Measurements from ENCODE around the gene PIMREG.
"Not testable (repeated sequence)": the region's sequence is repeated elsewhere in the genome, so short reads cannot be mapped to it uniquely, and the experiment has no call there.

PIMREG gene

GRCh38 chr17:6477831-6478383 lies 33.7 kb downstream of the PIMREG start:
- no peak for DNase-seq (ENCODE audit: low read depth, low spot score)

GRCh38 chr17:6478486-6478885 lies 34.2 kb downstream of the PIMREG start:
- DNase-seq (ENCODE audit: low read depth, low spot score) = no peak

GRCh38 chr17:6479622-6480302 lies 35.5 kb downstream of the PIMREG start:
- DNase-seq (ENCODE audit: low read depth, low spot score) = no peak

DNA sequence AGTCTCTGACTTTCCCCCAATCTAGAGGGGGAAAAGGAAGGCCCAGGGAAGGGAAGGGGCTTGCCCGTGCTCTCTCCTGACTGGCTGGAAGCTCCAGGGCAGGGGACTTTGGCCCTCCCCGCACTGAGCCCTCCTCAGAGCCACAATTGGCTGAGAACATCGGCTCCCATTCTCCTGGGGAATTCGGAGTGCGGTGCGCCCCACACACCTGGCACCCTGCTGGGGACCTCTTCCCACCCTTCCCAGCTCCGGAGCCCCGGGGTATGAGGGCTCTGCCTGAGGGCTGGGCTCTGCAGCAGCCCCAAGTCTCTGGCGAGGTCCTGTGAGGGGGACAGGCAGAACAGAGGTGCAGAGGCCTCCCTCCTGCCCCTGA lies 36.0 kb downstream of the PIMREG start:
- no peak for DNase-seq (ENCODE audit: low read depth, low spot score)

- no peak for DNase-seq (ENCODE audit: low read depth, low spot score)
Observed at GRCh38 chr17:6482105-6482455, 37.8 kb downstream of the PIMREG start.

GRCh38 chr17:6482796-6483195 lies 38.5 kb downstream of the PIMREG start:
- DNase-seq (ENCODE audit: low read depth, low spot score) = not testable (repeated sequence)

- DNase-seq (ENCODE audit: low read depth, low spot score) = no peak
Observed at GRCh38 chr17:6483507-6483906, 39.3 kb downstream of the PIMREG start.

- DNase-seq (ENCODE audit: low read depth, low spot score) = no peak
Observed at GRCh38 chr17:6485646-6486412, 41.6 kb downstream of the PIMREG start.

DNA sequence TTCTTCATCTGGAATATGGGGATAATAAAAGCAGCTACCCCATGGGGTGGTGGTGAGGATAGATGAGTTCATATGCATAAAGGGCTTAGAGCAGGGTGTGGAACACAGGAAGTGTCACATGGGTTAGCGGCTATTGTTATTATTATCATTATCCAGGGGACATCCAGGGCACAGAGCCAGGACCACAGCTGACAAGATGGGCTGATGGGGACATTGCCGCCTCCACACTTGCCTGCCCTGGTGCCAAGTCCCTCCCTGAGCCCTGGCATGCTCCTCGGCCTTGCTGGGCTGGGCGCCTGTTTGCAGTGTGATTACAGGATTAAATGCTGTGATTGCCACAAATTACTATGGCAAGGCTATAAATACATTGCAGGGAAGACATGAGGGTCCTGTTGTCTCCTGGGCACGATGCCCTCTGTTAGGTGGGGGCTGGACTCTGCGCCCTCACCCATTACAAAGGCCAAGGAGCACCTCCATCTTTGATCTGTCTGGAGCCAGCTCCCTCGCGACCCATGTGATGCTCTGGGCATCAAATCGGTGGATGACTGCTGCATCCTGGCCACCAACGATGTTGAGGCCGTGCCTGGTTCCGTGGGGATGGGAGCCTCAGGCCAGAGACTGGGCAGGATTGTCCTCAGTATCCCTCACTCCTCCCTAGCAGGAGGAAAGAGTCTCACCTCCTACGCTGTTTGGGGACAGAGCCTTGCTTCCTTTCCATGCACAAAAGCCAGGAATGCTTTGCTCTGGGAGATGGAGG lies 43.2 kb downstream of the PIMREG start:
- DNase-seq (ENCODE audit: low read depth, low spot score) = no peak

DNA sequence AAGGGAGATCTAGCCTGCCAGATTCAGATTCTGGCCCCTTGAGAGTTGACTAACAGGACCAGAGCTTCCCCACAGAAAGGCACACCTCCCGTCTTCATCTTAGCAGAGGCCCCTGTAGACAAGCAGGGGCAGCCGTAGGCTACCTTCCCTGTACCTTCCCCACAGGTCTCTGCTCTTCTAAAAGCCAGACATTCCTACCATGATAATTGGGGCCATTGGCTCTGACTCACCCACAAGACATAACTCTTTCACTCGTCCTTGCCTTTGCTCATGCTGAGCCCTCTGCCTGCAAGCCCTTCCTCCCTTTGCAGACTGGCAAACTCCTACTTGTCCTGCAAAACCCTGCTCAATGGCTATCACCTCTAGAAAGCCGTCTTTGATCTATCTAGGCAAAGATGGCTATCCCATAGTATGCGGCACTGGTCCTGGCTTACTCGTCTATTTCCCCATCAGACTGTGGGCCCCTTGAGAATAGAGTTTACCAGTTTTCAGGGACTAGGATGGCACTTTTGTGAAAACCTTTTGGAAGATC lies 43.8 kb downstream of the PIMREG start:
- DNase-seq (ENCODE audit: low read depth, low spot score) = no peak

GRCh38 chr17:6489016-6489550 lies 44.8 kb downstream of the PIMREG start:
- DNase-seq (ENCODE audit: low read depth, low spot score) = no peak

- no peak for DNase-seq (ENCODE audit: low read depth, low spot score)
Observed at GRCh38 chr17:6491071-6491700, 46.9 kb downstream of the PIMREG start.

DNA sequence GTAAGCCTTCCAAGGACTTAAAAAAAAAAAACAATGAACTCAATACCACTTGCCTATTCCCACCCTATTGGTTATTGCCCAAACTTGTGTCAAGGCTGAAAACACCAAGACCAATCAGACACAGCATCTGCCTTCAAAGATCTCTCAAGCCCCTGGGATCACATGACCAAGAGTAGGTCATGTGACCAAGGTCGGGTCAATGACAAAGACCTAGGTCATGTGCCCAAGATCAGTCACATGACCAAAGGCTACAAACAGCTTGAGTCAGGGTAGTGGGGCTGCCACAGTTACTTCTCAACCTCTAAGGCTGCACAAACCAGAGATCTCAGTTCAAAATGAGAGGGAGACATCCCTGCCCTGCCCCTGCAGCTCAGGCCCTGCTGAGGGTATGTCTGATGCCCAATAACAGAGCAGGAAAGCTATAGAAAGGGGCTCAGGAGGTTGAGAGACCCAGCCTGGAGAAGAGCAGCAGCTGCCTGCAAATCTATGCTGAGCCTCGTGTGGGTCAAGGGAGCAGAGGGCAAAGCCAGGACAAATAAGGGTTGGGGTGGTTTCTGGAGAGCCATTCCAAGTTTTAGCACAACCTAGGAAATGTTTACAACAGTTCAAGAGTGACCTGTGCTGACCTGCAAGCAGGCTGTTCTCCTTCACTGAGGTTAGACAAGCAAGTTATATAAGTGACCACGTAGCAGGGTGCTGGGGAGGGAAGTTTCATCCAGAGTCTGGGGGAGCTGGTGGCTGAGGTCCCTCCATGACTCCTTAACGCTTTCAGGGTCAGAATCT lies 48.8 kb downstream of the PIMREG start:
- no peak for DNase-seq (ENCODE audit: low read depth, low spot score)

- no peak for DNase-seq (ENCODE audit: low read depth, low spot score)
Observed at GRCh38 chr17:6494239-6494941, 50.1 kb downstream of the PIMREG start.

DNA sequence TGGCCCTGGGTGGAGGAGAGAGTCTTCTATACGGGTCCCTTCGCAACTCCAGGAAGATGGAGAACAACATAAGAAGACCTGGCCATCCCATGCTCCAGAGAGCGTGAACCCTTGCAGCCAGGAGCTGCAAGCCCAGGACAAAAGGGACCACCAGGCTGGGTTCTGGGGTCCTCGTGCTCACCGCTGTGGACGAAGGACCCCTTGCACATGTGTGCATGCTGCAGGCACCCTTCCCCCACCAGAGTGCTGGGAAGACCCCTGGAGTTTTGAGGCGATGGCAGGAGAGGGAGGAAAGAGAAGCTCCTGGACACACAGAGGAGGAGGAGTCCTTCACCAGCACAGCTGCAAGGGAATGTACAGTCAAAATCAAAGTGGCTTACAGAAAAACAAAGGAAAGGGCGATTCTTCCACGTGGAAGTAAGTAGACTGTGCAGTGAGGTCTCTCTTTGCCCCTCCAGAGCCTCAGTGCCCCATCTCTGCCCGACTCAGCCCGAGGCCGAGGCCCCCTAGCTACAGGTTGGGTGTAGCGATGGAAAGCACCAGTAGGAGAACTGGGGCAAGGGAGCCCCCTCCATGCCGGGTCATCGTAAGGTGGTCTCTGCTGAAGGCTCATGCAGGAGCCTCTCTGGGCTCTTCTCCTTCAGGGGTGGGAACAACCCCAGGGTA lies 51.3 kb downstream of the PIMREG start:
- DNase-seq (ENCODE audit: low read depth, low spot score) = no peak

GRCh38 chr17:6496116-6496481 lies 51.8 kb downstream of the PIMREG start:
- DNase-seq (ENCODE audit: low read depth, low spot score) = no peak

GRCh38 chr17:6496640-6497441 lies 52.6 kb downstream of the PIMREG start:
- DNase-seq (ENCODE audit: low read depth, low spot score) = no peak

DNA sequence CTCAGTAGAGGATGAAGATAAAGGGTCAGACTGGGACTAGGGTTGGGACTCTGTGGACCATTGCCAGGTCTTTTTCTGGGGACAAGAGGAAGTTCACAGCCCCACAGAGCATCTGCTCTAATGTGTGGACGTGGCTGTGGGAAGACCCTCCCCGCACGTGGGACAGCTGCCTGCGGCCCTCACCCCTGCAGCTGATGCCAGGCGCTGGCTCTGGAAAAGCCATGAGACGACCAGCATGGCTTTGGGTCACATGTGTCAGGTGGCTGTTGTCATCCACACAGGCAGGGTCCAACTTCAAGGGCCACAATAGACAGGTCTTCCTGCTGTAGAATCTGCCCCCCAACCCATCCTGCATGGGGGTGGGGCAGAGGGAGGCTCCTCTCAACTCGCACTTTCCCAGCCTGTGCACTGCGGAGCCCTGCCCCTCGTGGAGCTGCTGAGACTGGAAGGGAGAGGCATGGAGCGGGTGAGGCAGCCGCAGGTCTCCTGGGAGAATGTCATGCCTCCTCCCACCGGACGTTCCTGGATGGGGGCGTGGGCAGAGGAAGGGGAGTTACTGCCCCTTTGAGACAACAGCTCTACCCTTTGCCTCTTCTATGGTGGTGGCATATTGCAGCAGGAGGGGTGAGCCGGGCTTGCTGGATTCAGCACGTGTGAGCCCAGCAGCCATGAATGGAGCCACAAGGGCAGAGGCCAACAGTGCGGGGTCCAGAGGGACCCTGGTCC lies 53.4 kb downstream of the PIMREG start:
- DNase-seq (ENCODE audit: low read depth, low spot score) = no peak
